Measurements from ENCODE around the gene OR10G2. TPM values are rescaled to one million over a fixed set of nuclear protein-coding genes. Genes with fewer than 3 reads are reported as not detected.

Gene OR10G2
- total RNA-seq, 1 donor from 2014 or later: not detected

DNA sequence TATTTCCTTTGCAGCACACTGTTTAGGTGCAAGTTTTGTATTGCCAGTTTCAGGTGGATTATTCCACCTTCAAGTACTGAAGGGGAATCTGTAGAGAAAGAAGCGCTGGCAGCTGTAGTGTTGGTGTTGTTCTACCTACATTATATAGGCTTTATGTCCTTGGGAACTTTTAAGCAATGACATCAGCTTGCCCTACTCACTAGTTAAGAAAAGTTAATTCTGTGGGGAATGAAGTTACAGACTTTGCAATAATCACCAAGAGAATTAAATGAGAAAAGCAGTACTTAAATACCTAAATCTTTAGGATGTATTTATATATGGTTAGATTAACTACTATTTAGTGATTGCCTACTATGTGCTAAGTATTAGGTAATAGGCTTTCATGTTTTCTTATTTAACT, 39.0 kb upstream of the OR10G2 start, which contains the start of gene OR4E1:
OR4E1 (minus strand) TSS at position 101 of the 400 bp plus-strand sequence. CDS start 2,883 bp downstream, outside the sequence.
- FAIRE-seq (no peak), DNase-seq (ENCODE audit: low read depth) (no peak)
- Mint-ChIP-seq H3K36me3 (ENCODE audit: low read depth, unreplicated experiment) (no peaks in the 10 kb centered on the region), H3K4me3 (ENCODE audit: unreplicated experiment) (no peak within 1 kb of the TSS), H3K27ac (ENCODE audit: unreplicated experiment) (no peak within 1 kb of the TSS), H3K27me3 (ENCODE audit: low read depth, unreplicated experiment) (no peaks in the 10 kb centered on the region), H3K4me1 (ENCODE audit: low read depth, unreplicated experiment) (peaks cover 4% of the 10 kb centered on the region), H3K9me3 (ENCODE audit: unreplicated experiment) (peaks cover 3% of the 10 kb centered on the region)
- no peak within 1 kb of the TSS for H2AFZ ChIP-seq (ENCODE audit: low read depth, low read length)
- no peaks in the 10 kb centered on the region for H3K9me3 ChIP-seq (ENCODE audit: insufficient read depth, low read depth, low read length)
- TF ChIP-seq, protein P1, sequence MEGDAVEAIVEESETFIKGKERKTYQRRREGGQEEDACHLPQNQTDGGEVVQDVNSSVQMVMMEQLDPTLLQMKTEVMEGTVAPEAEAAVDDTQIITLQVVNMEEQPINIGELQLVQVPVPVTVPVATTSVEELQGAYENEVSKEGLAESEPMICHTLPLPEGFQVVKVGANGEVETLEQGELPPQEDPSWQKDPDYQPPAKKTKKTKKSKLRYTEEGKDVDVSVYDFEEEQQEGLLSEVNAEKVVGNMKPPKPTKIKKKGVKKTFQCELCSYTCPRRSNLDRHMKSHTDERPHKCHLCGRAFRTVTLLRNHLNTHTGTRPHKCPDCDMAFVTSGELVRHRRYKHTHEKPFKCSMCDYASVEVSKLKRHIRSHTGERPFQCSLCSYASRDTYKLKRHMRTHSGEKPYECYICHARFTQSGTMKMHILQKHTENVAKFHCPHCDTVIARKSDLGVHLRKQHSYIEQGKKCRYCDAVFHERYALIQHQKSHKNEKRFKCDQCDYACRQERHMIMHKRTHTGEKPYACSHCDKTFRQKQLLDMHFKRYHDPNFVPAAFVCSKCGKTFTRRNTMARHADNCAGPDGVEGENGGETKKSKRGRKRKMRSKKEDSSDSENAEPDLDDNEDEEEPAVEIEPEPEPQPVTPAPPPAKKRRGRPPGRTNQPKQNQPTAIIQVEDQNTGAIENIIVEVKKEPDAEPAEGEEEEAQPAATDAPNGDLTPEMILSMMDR (IDR thresholded peaks at IDR 0.05; ENCODE audit: insufficient read depth, low read depth, low read length): no peak
- TF ChIP-seq EZH2 (IDR thresholded peaks at IDR 0.05; ENCODE audit: insufficient read depth, low read length): no peak
- H4K20me1 ChIP-seq (ENCODE audit: insufficient read depth, low read length): no peaks in the 10 kb centered on the region
- H3K79me2 ChIP-seq (ENCODE audit: insufficient read depth, low read length): no peaks in the 10 kb centered on the region
- no peak within 1 kb of the TSS for H3K27ac ChIP-seq (ENCODE audit: low read depth, low read length)
- H3K4me2 ChIP-seq (ENCODE audit: low read length): no peak within 1 kb of the TSS
- H3K4me3 ChIP-seq (ENCODE audit: insufficient read depth, low read depth, low read length): no peak within 1 kb of the TSS
- no peak within 1 kb of the TSS for H3K9ac ChIP-seq (ENCODE audit: low read length)
- H3K4me1 ChIP-seq (ENCODE audit: insufficient read depth, low read length): no peaks in the 10 kb centered on the region
- no peaks in the 10 kb centered on the region for H3K36me3 ChIP-seq (ENCODE audit: insufficient read depth, low read length)
- no peaks in the 10 kb centered on the region for H3K27me3 ChIP-seq (ENCODE audit: insufficient read depth, low read length)

DNA sequence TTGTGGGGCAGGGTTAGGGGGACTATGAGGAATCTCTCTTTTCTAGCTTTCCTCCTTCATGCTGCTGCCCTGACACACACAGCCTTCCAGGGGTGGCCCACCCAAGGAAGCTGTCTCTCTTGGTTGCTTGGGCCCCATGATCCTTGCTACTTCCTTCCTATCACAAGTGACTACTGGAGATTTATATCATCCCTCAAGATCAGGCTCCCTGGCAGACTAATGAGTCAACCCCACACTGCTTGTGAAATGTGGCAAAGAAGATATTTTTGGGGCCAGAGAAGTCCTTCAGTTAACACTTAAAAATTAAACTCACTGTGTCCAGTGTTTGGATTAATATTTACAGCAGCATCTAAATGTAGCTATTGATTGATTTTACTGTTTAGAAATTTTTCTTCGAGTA, 37.4 kb upstream of the OR10G2 start:
- no peaks in the 10 kb centered on the region for H4K20me1 ChIP-seq (ENCODE audit: insufficient read depth, low read length)
- no peak overlapping the region for H2AFZ ChIP-seq (ENCODE audit: low read depth, low read length)
- no peak overlapping the region for H3K4me2 ChIP-seq (ENCODE audit: low read length)
- FAIRE-seq (no peak), DNase-seq (ENCODE audit: low read depth) (no peak)
- no peaks in the 10 kb centered on the region for H3K9me3 ChIP-seq (ENCODE audit: insufficient read depth, low read depth, low read length)
- peaks cover 3% of the 10 kb centered on the region for H3K9me3 Mint-ChIP-seq (ENCODE audit: unreplicated experiment)
- H3K79me2 ChIP-seq (ENCODE audit: insufficient read depth, low read length): no peaks in the 10 kb centered on the region
- H3K4me3 Mint-ChIP-seq (ENCODE audit: unreplicated experiment): no peak overlapping the region
- H3K9ac ChIP-seq (ENCODE audit: low read length): no peak overlapping the region
- H3K36me3 ChIP-seq (ENCODE audit: insufficient read depth, low read length): no peaks in the 10 kb centered on the region
- peak overlapping the region; percentile 6 for H3K27ac Mint-ChIP-seq (ENCODE audit: unreplicated experiment)
- peaks cover 4% of the 10 kb centered on the region for H3K4me1 ChIP-seq (ENCODE audit: insufficient read depth, low read length)
- H3K27me3 Mint-ChIP-seq (ENCODE audit: low read depth, unreplicated experiment): no peaks in the 10 kb centered on the region
- no peak overlapping the region for H3K27ac ChIP-seq (ENCODE audit: low read depth, low read length)
- H3K36me3 Mint-ChIP-seq (ENCODE audit: low read depth, unreplicated experiment): no peaks in the 10 kb centered on the region
- peaks cover 4% of the 10 kb centered on the region for H3K4me1 Mint-ChIP-seq (ENCODE audit: low read depth, unreplicated experiment)
- no peak overlapping the region for H3K4me3 ChIP-seq (ENCODE audit: insufficient read depth, low read depth, low read length)
- no peaks in the 10 kb centered on the region for H3K27me3 ChIP-seq (ENCODE audit: insufficient read depth, low read length)
- TF ChIP-seq EZH2 (IDR thresholded peaks at IDR 0.05; ENCODE audit: insufficient read depth, low read length): no peak
- TF ChIP-seq, protein P1 (IDR thresholded peaks at IDR 0.05; ENCODE audit: insufficient read depth, low read depth, low read length): no peak

DNA sequence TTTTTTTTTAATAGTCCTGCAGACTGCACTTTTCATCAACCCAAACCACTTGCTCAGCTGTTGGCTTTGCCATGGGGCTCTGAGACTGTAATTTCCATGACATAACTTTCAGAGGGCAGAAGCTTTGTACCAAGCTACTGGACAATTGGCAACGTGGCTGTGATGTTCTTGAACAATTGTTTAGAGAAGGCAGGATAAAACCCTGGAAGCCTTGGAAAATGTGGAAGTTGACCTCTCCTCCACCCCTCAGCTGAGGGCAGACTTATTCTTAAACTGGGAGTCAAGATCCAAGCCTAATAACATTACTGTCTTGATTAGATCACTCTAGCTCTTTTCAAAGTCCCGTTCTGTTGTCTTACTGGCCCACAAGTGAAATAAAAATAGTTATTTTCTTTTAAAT, 36.6 kb upstream of the OR10G2 start:
- TF ChIP-seq EZH2 (IDR thresholded peaks at IDR 0.05; ENCODE audit: insufficient read depth, low read length): no peak
- TF ChIP-seq, protein P1 (IDR thresholded peaks at IDR 0.05; ENCODE audit: insufficient read depth, low read depth, low read length): no peak
- Mint-ChIP-seq H3K4me1 (ENCODE audit: low read depth, unreplicated experiment) (peaks cover 4% of the 10 kb centered on the region), H3K27me3 (ENCODE audit: low read depth, unreplicated experiment) (no peaks in the 10 kb centered on the region), H3K36me3 (ENCODE audit: low read depth, unreplicated experiment) (no peaks in the 10 kb centered on the region), H3K4me3 (ENCODE audit: unreplicated experiment) (no peak overlapping the region), H3K27ac (ENCODE audit: unreplicated experiment) (no peak overlapping the region), H3K9me3 (ENCODE audit: unreplicated experiment) (peaks cover 3% of the 10 kb centered on the region)
- FAIRE-seq (no peak), DNase-seq (ENCODE audit: low read depth) (no peak)
- H3K4me1 ChIP-seq (ENCODE audit: insufficient read depth, low read length): peaks cover 4% of the 10 kb centered on the region
- H3K4me3 ChIP-seq (ENCODE audit: insufficient read depth, low read depth, low read length): no peak overlapping the region
- H3K4me2 ChIP-seq (ENCODE audit: low read length): no peak overlapping the region
- no peak overlapping the region for H2AFZ ChIP-seq (ENCODE audit: low read depth, low read length)
- no peak overlapping the region for H3K27ac ChIP-seq (ENCODE audit: low read depth, low read length)
- H4K20me1 ChIP-seq (ENCODE audit: insufficient read depth, low read length): no peaks in the 10 kb centered on the region
- H3K9ac ChIP-seq (ENCODE audit: low read length): no peak overlapping the region
- H3K27me3 ChIP-seq (ENCODE audit: insufficient read depth, low read length): no peaks in the 10 kb centered on the region
- no peaks in the 10 kb centered on the region for H3K36me3 ChIP-seq (ENCODE audit: insufficient read depth, low read length)
- H3K79me2 ChIP-seq (ENCODE audit: insufficient read depth, low read length): no peaks in the 10 kb centered on the region
- H3K9me3 ChIP-seq (ENCODE audit: insufficient read depth, low read depth, low read length): no peaks in the 10 kb centered on the region

Measured in astrocyte (in vitro differentiated cells and primary cell).